ENCODE data around the gene RNF182.
"Not testable (repeated sequence)": the region's sequence is repeated elsewhere in the genome, so short reads cannot be mapped to it uniquely, and the experiment has no call there.

The RNF182 gene

DNA sequence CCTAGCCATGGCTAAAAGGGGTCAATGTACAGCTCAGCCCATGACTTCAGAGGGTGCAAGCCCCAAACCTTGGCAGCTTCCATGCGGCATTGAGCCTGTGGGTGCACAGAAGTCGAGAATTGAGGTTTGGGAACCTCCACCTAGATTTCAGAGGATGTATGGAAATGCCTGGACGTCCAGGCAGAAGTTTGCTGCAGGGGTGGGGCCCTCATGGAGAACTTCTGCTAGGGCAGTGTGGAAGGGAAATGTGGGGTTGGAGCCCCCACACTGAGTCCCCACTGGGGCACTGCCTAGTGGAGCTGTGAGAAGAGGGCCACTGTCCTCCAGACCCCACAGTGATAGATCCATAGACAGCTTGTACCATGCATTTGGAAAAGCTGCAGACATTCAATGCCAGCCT is 47.9 kb downstream of the RNF182 start:
- DNase-seq, result not testable (repeated sequence)

GRCh38 chr6:13973422-13973821 is 48.7 kb downstream of the RNF182 start:
- not testable (repeated sequence) for DNase-seq

DNA sequence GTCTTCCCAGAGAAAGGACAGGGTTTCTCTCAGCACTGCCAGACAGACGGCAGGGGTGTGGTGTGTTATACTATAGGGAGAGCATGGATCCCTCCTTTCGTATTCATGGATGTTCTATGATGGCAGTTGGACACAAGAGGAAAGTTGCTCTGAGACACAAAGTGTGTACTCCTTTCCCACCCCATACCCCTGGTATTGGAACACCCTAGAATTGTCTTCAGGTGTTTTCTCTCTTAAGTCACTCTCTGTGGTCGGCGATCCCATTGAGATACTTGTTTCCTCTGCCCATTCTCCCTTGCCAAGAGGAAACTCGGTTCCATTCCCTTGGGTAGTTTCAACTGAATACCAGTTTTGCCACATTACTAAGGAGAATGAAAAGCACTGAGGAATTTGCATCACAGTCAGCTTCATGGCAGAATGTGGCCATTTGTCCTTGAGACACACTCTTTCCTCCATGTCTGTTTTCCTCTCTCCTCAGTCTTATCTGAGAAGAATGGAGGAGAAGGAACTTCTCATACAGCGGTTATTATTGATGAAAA is 53.4 kb downstream of the RNF182 start:
- DNase-seq, result no peak

DNA sequence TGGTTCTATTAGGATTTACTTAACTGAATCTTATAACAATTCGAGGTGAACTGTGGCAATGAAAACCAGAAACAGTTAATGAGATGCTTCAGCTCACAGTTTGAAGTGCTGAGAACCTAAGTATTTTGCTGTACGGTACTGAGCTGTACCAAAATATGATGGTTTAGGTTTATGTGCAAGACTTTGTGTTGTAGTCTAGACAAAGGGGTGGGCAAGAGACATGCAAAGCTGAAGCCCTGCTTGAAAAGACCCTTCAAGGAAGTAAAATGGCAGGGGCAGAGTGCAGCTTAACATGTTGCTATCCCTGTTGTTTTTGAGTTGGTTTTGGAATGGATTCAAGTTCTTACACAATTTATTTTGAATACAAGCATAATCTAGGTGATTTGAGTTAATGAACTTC is 54.0 kb downstream of the RNF182 start:
- no peak for DNase-seq

DNA sequence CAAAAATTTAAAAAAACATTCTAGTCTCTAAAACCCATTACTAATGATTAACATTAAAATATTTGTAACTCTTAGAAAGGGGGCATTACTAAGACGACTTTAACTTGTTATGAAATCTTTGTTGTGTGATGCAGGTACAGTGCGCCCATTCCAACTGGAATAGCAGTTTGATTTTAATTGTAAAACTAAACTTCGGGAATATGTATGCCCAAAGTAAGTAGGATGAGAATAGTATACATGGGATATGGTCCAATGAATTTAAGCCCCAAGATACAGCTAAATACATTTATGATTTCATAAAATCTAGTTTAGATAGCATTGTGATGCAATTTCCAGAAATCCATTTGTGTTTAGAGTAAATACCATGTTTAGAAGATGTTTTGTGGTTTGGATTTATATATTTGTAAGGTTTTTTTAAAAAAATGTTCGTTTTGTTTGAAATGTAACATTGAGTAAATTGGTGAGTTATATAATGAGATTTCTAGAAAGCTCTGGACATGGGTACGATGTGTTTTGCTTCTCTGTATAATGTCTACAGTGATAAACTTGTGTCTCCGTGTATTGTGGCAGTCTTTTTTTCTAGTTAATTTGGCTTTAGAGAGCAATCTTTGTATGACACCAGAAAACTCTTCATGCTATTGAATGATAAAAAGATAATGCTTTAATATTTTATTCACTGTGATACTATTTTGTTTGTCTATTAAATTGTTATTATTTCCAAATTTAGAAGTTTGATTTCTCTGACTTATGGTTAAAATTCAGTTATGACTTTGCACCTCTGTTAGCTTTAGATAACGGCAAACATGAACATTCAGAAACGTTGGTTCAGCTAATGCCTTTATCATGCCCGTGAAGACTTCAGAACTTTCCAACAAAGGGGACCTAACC is 54.8 kb downstream of the RNF182 start:
- DNase-seq, result no peak

- DNase-seq, result no peak
Measured at GRCh38 chr6:13980534-13980933, 55.8 kb downstream of the RNF182 start.

- no peak for DNase-seq
Measured at GRCh38 chr6:13985663-13986325, 61.0 kb downstream of the RNF182 start.

DNA sequence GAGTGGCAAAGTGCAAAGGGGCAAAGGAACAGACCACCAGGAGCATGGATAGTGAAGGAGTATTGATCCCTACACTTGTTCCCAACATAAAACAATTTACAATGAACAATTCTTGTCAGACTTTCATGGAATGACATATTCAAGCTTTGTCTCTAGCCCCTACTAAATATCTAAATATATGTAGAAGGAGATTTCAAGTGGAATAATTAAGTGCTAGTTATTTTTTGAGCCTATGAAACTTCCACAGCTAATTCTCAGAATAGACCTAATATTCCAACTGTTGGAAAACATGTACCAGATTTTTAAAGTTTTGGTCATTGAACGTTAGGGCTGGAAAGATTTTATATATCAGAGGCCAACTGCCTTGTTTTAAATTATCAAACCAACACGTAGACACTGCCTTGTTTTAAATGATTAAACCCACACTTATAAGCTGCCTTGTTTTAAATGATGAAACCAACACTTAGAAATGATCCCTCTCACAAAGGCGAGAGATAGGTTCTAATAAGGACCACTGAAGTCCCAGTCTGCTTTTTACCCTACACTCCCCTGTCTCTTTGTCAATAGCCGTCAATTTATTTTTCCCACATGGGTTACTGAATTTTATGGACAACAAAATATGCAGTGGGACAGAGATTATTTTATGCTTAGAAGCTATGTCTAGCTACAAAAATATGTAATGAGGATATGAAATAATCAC is 62.1 kb downstream of the RNF182 start:
- DNase-seq, result no peak

- no peak for DNase-seq
Measured at GRCh38 chr6:13987400-13987865, 62.7 kb downstream of the RNF182 start.

DNA sequence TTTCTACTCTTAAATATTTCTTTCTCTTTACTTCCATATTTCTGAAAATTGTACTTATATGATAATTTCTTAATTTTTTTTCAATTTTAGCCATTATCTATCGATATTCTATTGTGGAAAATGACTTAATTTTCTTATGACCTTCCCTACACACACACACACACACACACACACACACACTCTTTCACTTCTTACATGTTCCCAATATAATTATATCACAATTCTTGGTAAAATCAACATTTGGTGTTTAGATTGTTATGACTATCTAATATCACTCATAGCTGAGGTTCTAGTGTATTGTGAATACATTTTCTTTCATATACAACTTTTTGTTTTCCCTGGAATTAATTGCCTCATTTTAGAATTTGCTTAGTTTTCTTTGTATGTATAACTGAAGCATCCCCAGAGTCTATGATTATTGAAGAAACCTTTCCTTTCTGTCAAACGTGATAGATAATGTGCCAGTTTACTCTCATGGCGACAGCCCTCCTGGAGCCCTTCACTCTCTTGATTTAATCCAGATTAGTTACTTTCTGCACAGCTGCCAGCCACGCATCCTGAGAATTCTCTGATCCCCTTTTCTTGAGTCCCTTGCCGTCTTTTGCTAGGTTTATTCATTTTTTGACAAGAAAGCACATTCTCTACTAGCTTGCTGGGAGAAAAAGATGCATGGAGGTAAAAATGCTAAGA is 63.4 kb downstream of the RNF182 start:
- DNase-seq, result no peak

GRCh38 chr6:13988908-13989307 is 64.2 kb downstream of the RNF182 start:
- DNase-seq, result no peak

DNA sequence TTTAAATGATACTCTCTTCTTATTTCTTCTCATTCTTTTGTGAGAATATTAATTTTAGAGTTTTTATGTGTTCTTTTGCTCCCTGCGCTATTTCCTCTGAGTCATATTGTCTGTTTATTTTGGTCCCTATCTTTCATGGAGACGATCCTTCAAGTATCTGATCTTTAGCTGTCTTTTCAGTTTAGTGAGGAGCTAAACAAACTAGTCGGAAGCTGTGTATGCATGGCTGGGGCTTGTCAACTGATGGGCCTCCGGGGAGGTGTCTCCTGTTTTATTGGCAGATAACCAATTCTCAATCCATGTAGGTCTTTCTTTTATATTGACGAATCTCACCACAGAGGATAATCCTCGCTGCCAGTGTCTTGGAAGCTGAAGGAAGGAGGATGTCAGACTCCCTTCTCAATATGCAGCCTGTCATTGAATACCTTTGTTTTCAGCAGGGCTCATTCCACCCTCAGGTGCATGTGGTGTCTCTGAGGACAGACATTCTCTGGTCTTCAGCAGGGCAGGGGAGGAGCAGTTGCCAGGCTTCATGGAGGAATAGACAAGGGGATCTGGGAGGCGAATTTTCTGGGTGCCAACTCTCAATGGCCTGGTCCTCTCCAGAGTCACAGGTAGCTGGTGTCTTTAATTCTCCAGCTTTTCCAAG is 64.9 kb downstream of the RNF182 start:
- DNase-seq, result no peak

DNA sequence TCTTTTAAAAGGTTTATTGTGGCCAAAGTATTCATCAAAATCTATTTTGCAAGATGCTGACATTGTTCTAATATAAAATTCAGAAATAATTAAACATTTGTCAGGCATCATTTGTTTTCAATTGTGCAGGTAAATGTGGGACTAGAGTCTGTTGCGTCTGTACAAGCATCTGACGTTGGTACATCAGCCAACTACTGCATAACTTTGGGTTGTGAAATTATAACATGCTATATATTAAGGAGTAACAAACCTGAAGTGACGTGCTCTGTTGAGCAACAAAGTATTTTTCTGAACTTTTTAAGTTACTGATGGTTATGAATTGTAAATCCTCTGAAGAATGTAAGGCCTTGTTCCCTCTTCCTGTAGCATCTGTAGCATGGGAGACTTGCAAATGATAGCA is 66.0 kb downstream of the RNF182 start:
- DNase-seq, result no peak

DNA sequence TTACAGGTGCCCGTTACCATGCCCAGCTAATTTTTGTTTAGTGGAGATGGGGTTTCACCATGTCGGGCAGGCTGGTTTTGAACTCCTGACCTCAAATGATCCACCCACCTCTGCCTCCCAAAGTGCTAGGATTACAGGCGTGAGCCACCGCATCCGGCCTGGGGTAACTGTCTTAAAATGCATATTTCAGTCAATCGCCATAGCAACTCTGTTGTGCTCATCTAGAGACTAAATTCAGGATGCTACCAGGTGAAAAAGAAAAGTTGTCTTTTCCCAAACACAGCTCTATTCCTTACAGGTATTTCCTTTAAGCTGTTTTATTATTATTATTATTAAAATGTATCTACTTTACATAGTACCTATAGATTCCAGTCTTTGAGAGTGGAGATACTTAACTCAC is 66.6 kb downstream of the RNF182 start:
- DNase-seq, result no peak

DNA sequence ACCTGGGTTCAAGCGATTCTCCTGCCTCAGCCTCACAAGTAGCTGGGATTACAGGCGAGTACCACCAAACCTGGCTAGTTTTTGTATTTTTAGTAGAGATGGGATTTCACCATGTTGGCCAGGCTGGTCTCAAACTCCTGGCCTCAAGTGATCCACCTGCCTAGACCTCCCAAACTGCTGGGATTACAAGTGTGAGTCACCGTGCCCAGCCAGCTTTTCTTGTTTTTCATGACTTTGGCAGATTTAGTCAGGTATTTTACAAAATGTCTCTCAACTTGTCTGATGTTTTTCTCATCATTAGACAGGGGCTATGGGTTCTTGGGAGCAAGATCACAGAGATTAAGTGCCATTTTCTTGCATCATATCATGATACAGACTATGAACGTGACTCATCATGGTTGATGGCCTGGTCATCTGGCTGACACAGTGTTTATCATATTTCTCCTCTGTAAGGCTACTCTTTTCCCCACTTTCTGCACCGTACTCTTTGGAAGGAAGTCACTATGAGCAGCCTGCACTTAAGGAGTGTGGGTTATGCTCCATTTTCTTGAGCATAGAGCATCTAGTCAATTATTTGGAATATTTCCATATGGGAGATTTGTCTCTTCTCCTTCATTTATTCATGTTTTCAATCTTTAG is 67.8 kb downstream of the RNF182 start:
- peak; percentile 2 for DNase-seq

- DNase-seq, result no peak
Measured at GRCh38 chr6:13993416-13993815, 68.7 kb downstream of the RNF182 start.

DNA sequence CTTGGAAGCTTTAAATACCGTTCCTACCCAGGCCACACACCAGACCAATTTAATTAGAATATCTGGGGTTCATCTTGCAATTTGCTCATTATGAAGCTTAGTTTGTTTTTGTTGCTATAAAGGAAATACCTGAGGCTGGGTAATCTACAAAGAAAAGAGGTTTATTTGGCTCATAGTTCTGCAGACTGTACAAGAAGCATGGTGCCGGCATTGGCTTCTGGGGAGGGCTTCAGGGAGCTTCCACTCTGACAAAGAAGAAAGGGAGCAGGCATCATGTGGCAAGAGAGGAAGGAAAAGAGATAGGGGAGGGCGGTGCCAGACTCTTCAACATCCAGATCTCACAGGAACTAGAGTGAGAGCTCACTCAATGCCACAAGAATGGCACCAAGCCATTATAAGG is 73.6 kb downstream of the RNF182 start:
- no peak for DNase-seq

DNA sequence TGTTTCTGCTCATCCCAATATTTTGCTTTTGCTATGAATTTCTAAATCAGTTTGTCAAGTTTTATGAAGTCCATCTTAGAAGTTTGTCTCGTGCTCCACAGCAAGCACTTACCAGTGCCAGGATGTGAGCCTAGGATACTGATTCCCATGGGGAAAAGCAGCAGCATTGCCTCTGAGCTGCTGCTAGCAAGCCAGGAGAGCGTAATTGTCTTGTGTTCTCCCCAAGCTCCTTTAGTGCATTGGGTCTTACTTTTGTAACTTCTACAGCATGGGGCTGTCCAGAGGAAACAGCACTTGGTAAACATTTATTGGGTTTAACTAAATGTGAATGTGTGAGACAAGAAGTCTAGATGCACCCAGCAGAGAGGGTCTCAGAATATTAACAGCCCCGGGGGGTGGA is 76.1 kb downstream of the RNF182 start:
- DNase-seq, result no peak

GRCh38 chr6:14001329-14002012 is 76.7 kb downstream of the RNF182 start:
- peak; percentile 69 for DNase-seq

DNA sequence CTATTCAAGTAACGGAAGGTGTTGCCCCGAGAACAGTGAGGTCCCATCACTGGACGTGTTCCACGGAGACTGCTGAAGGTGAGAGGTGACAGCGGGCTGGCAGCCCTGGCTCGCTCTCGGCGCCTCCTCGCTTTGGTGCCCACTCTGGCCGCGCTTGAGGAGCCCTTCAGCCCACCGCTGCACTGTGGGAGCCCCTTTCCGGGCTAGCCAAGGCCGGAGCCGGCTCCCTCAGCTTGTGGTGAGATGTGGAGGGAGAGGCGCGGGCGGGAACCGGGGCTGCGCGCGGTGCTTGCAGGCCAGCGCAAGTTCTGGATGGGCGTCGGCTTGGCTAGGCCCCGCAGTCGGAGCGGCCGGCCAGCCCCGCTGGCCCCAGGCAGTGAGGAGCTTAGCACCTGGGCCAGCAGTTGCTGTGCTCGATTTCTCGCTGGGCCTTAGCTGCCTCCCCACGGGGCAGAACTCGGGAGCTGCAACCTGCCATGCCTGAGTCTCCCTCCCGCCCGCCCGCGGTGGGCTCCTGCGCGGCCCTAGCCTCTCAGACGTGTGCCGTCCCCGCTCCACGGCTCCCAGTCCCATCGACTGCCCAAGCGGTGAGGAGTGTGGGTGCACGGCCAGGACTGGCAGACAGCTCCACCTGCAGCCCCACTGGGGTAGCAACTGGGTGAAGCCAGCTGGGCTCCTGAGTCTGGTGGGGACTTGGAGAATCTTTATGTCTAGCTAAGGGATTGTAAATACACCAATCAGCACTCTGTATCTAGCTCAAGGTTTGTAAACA is 77.6 kb downstream of the RNF182 start:
- no peak for DNase-seq
